PC-3 (cell line): ENCODE measurements around the gene LRRC58. TPM values are rescaled to one million over a fixed set of nuclear protein-coding genes. Genes with fewer than 3 reads are reported as not detected.

Experiments
- ATAC-seq: fragments of 200-7000 bp; cut with Tn5 transposase; 2 replicates; pipeline ENCODE4 v1.9.1; 2020; ENCODE audit warnings: mild to moderate bottlenecking, moderate library complexity
- BruUV-seq: library from RNA; stranded (reverse); fragments of 400-500 nt; replicated peaks from 2 replicates; lab custom pipeline; 2021; lab: Mats Ljungman, UMichigan
- CTCF ChIA-PET: fragments of 300-600 bp; sonication (Branson Sonifier 250); formaldehyde crosslinking; loops from one replicate; lab custom pipeline; 2022; ENCODE audit warnings: antibody characterized with exemption; lab: Charles Lee
- POLR2A ChIA-PET: fragments of 300-600 bp; sonication (Branson Sonifier 250); formaldehyde crosslinking; loops from one replicate; lab custom pipeline; 2022; ENCODE audit warnings: antibody characterized with exemption; ENCODE audit not compliant: unreplicated experiment; lab: Charles Lee
- DNase-seq: peaks from one replicate; pipeline ENCODE4 v3.0.0-alpha.2; 2015
- H2AFZ ChIP-seq: fragments of 300-600 bp; sonication (generic); 2 replicates; pipeline ENCODE4 v1.6.0; 2016; ENCODE audit warnings: antibody characterized with exemption, low read length
- H3F3A ChIP-seq: fragments of 300-600 bp; sonication (generic); one replicate; pipeline ENCODE4 v1.6.0; 2017; ENCODE audit warnings: antibody characterized with exemption, low read length, control low read depth, mild to moderate bottlenecking; ENCODE audit not compliant: unreplicated experiment
- H3K27ac ChIP-seq: fragments of 300-600 bp; sonication (generic); 2 replicates; pipeline ENCODE4 v1.5.1; 2016; ENCODE audit warnings: mild to moderate bottlenecking, low read length
- H3K27me3 ChIP-seq: fragments of 300-600 bp; sonication (generic); 2 replicates; pipeline ENCODE4 v1.6.1; 2016; ENCODE audit warnings: low read length, mixed read lengths
- H3K36me3 ChIP-seq: fragments of 300-600 bp; sonication (generic); 2 replicates; pipeline ENCODE4 v1.6.1; 2016; ENCODE audit warnings: low read depth, mixed run types, low read length, mixed read lengths
- H3K4me1 ChIP-seq: fragments of 300-600 bp; sonication (generic); 2 replicates; pipeline ENCODE4 v1.5.1; 2016; ENCODE audit warnings: low read length; ENCODE audit not compliant: insufficient read depth
- H3K4me2 ChIP-seq: fragments of 300-600 bp; sonication (generic); 2 replicates; pipeline ENCODE4 v1.6.0; 2016; ENCODE audit warnings: low read length
- H3K4me3 ChIP-seq: fragments of 300-600 bp; sonication (generic); 2 replicates; pipeline ENCODE4 v1.5.1; 2016; ENCODE audit warnings: mild to moderate bottlenecking, low read length, mixed read lengths
- H3K79me2 ChIP-seq: fragments of 300-600 bp; sonication (generic); 2 replicates; pipeline ENCODE4 v1.6.1; 2017; ENCODE audit warnings: low read length, mixed read lengths
- H3K9ac ChIP-seq: fragments of 300-600 bp; sonication (generic); 2 replicates; pipeline ENCODE4 v1.6.0; 2016; ENCODE audit warnings: mild to moderate bottlenecking, low read length
- H3K9me2 ChIP-seq: fragments of 300-600 bp; sonication (generic); replicated peaks from 2 replicates; pipeline ENCODE4 v1.6.1; 2016; ENCODE audit warnings: mixed run types, low read length, mixed read lengths
- H3K9me3 ChIP-seq: fragments of 300-600 bp; sonication (generic); 2 replicates; pipeline ENCODE4 v1.6.1; 2016; ENCODE audit warnings: low read length, mixed read lengths
- H4K20me1 ChIP-seq: fragments of 300-600 bp; sonication (generic); 2 replicates; pipeline ENCODE4 v1.6.1; 2016; ENCODE audit warnings: low read length, mixed read lengths
- EZH2 ChIP-seq: fragments of 300-600 bp; sonication (generic); IDR thresholded peaks from one replicate; pipeline ENCODE4 v1.6.1; 2017; ENCODE audit warnings: antibody characterized with exemption, mild to moderate bottlenecking, low read length; ENCODE audit not compliant: unreplicated experiment
- EZH2phosphoT487 ChIP-seq: fragments of 300-600 bp; sonication (generic); IDR thresholded peaks from 2 replicates; pipeline ENCODE4 v1.6.1; 2018; ENCODE audit warnings: mild to moderate bottlenecking, antibody characterized with exemption, low read length, borderline replicate concordance
- intact Hi-C: fragments of 100-400 bp; cut with micrococcal nuclease; formaldehyde crosslinking; loops from 2 replicates; pipeline ENCODE4 v1.9.0; 2023
- total RNA-seq: library from RNA; depleted of rRNA; stranded (reverse); fragments of >200 nt; gene quantifications from 2 replicates; pipeline ENCODE4 v1.2.3, GENCODE V29; 2014; rRNA removed
- TF ChIP-seq, protein P1 (sequence below): fragments of 300-600 bp; sonication (generic); conservative IDR thresholded peaks from 2 replicates; pipeline ENCODE4 v1.5.1; 2017; ENCODE audit warnings: antibody characterized with exemption, low read depth, mild to moderate bottlenecking, low read length

The LRRC58 gene
- total RNA-seq, 1 experiment from 2014 or later: 33.7 TPM

DNA sequence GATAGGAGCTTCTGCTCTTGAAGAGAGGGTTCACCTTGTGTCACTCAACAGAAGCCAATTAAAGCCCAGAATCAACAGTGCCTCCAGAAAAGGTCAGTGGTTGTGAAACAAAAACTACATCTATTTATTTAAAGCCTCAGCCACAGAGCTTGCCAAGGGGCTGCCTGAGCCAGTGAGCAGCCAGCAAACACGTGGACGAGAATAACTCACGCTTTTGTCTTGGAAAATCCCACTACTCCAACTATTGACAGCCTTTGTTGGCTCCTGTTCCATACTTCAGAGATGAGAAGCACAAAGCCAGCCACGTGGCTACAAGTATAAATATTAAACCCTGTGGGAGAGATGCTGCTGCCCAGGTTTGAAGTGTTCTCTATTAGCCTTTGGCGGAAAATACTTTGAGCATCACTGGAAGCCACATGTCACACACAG is 74.4 kb downstream of the LRRC58 start:
- no peak overlapping the region for H3K9ac ChIP-seq
- POLR2A ChIA-PET: no interaction called here
- DNase-seq: no peak
- no peak overlapping the region for H3K4me2 ChIP-seq
- no peaks in the 10 kb centered on the region for H4K20me1 ChIP-seq
- CTCF ChIA-PET: interaction anchor here (0.6 kb wide), 1 partner anchor 79 kb away, joined by 4 read pairs; no protein-coding TSS in a partner anchor
- TF ChIP-seq EZH2 (no peak), EZH2phosphoT487 (no peak)
- TF ChIP-seq, protein P1, sequence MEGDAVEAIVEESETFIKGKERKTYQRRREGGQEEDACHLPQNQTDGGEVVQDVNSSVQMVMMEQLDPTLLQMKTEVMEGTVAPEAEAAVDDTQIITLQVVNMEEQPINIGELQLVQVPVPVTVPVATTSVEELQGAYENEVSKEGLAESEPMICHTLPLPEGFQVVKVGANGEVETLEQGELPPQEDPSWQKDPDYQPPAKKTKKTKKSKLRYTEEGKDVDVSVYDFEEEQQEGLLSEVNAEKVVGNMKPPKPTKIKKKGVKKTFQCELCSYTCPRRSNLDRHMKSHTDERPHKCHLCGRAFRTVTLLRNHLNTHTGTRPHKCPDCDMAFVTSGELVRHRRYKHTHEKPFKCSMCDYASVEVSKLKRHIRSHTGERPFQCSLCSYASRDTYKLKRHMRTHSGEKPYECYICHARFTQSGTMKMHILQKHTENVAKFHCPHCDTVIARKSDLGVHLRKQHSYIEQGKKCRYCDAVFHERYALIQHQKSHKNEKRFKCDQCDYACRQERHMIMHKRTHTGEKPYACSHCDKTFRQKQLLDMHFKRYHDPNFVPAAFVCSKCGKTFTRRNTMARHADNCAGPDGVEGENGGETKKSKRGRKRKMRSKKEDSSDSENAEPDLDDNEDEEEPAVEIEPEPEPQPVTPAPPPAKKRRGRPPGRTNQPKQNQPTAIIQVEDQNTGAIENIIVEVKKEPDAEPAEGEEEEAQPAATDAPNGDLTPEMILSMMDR: no peak
- H3K4me3 ChIP-seq: no peak overlapping the region
- no peak for ATAC-seq
- H3K9me3 ChIP-seq: no peaks in the 10 kb centered on the region
- no peaks in the 10 kb centered on the region for H3K9me2 ChIP-seq
- no peaks in the 10 kb centered on the region for H3K27me3 ChIP-seq
- intact Hi-C loops: no loop called here
- H3K27ac ChIP-seq: no peak overlapping the region
- H3K36me3 ChIP-seq: no peaks in the 10 kb centered on the region
- H3F3A ChIP-seq: no peaks in the 10 kb centered on the region
- H2AFZ ChIP-seq: no peak overlapping the region
- no TSS peak for BruUV-seq
- H3K79me2 ChIP-seq: no peaks in the 10 kb centered on the region
- H3K4me1 ChIP-seq: peaks cover 4% of the 10 kb centered on the region; the same call in 1 of the 2 replicates

Other genes starting within 250 kb of the LRRC58 start
- gene GPR156, start 64.1 kb downstream of the LRRC58 start, total RNA-seq: 5.1 and 7.7 TPM in 2 replicates
- 178 and 185 TPM in 2 replicates for gene FSTL1, start 101.6 kb upstream of the LRRC58 start, total RNA-seq
- 239 and 283 TPM in 2 replicates for gene NDUFB4, start 247.0 kb upstream of the LRRC58 start, total RNA-seq